H9 (cell line): ENCODE results near the gene EIF5A. TPM values are rescaled to one million over a fixed set of nuclear protein-coding genes. Genes with fewer than 3 reads are reported as not detected.

ENCODE experiments used
- DNase-seq: peaks from one replicate; pipeline ENCODE4 v3.0.0-alpha.2; 2017
- H2AFZ ChIP-seq: one replicate; pipeline ENCODE4 v1.6.1; 2013; ENCODE audit warnings: mild to moderate bottlenecking, low read length, control low read depth, moderate library complexity
- H2AK5ac ChIP-seq: 2 replicates; pipeline ENCODE4 v1.6.1; 2013; ENCODE audit warnings: low read length, control low read depth, mixed read lengths; ENCODE audit not compliant: insufficient read length
- H2BK120ac ChIP-seq: one replicate; pipeline ENCODE4 v1.6.1; 2013; ENCODE audit warnings: low read depth, mild to moderate bottlenecking, low read length, control low read depth, inconsistent platforms; ENCODE audit not compliant: poor library complexity, severe bottlenecking
- H2BK12ac ChIP-seq: 2 replicates; pipeline ENCODE4 v1.6.1; 2013; ENCODE audit warnings: low read length, control low read depth, mixed read lengths, low read depth; ENCODE audit not compliant: insufficient read length
- H2BK15ac ChIP-seq: 2 replicates; pipeline ENCODE4 v1.6.1; 2013; ENCODE audit warnings: low read depth, low read length, control low read depth
- H2BK20ac ChIP-seq: one replicate; pipeline ENCODE4 v1.6.1; 2013; ENCODE audit warnings: low read depth, mild to moderate bottlenecking, low read length, control low read depth, inconsistent platforms; ENCODE audit not compliant: poor library complexity, severe bottlenecking
- H2BK5ac ChIP-seq: 2 replicates; pipeline ENCODE4 v1.6.1; 2013; ENCODE audit warnings: low read length, control low read depth, mixed read lengths; ENCODE audit not compliant: insufficient read length
- H3K14ac ChIP-seq: 2 replicates; pipeline ENCODE4 v1.6.1; 2013; ENCODE audit warnings: low read length, control low read depth; ENCODE audit not compliant: insufficient read depth
- H3K18ac ChIP-seq: 2 replicates; pipeline ENCODE4 v1.6.1; 2013; ENCODE audit warnings: low read depth, mild to moderate bottlenecking, mixed read lengths, low read length, control low read depth; ENCODE audit not compliant: insufficient read length
- H3K23ac ChIP-seq: 2 replicates; pipeline ENCODE4 v1.6.1; 2013; ENCODE audit warnings: low read length, control low read depth, mixed read lengths, low read depth; ENCODE audit not compliant: insufficient read length
- H3K23me2 ChIP-seq: 2 replicates; pipeline ENCODE4 v1.6.1; 2013; ENCODE audit warnings: low read depth, mild to moderate bottlenecking, mixed read lengths, low read length, control low read depth; ENCODE audit not compliant: insufficient read length, poor library complexity, severe bottlenecking
- H3K27ac ChIP-seq: 2 replicates; pipeline ENCODE4 v1.5.1; 2013; ENCODE audit warnings: low read length, control low read depth, mixed read lengths, low read depth; ENCODE audit not compliant: insufficient read length
- H3K27me3 ChIP-seq: 2 replicates; pipeline ENCODE4 v1.6.1; 2013; ENCODE audit warnings: low read length, control low read depth, inconsistent platforms; ENCODE audit not compliant: insufficient read depth
- H3K4ac ChIP-seq: 2 replicates; pipeline ENCODE4 v1.6.1; 2013; ENCODE audit warnings: low read depth, mild to moderate bottlenecking, control low read depth, inconsistent platforms, low read length, moderate library complexity
- H3K4me1 ChIP-seq: 2 replicates; pipeline ENCODE4 v1.6.1; 2013; ENCODE audit warnings: low read length, control low read depth, inconsistent platforms; ENCODE audit not compliant: insufficient read depth
- H3K4me2 ChIP-seq: 2 replicates; pipeline ENCODE4 v1.6.1; 2013; ENCODE audit warnings: low read length, control low read depth, mixed read lengths; ENCODE audit not compliant: insufficient read length, insufficient read depth
- H3K56ac ChIP-seq: 2 replicates; pipeline ENCODE4 v1.6.1; 2013; ENCODE audit warnings: low read depth, mild to moderate bottlenecking, mixed read lengths, low read length, control low read depth; ENCODE audit not compliant: insufficient read length
- H3K79me1 ChIP-seq: 2 replicates; pipeline ENCODE4 v1.6.1; 2013; ENCODE audit warnings: low read depth, mild to moderate bottlenecking, moderate library complexity, low read length, control low read depth, inconsistent platforms; ENCODE audit not compliant: insufficient read depth, poor library complexity, severe bottlenecking
- H3K79me2 ChIP-seq: 2 replicates; pipeline ENCODE4 v1.6.1; 2013; ENCODE audit warnings: low read length, control low read depth, inconsistent platforms; ENCODE audit not compliant: insufficient read depth
- H3K9ac ChIP-seq: 2 replicates; pipeline ENCODE4 v1.6.1; 2013; ENCODE audit warnings: low read length, control low read depth, mixed read lengths; ENCODE audit not compliant: insufficient read length; ENCODE audit errors: extremely low read depth
- H3K9me3 ChIP-seq: one replicate; pipeline ENCODE4 v1.6.1; 2013; ENCODE audit warnings: low read depth, low read length, inconsistent platforms; ENCODE audit not compliant: control insufficient read depth
- H3T11ph ChIP-seq: one replicate; pipeline ENCODE4 v1.6.1; 2013; ENCODE audit warnings: mild to moderate bottlenecking, low read length, control low read depth, inconsistent platforms
- H4K20me1 ChIP-seq: one replicate; pipeline ENCODE4 v1.6.1; 2013; ENCODE audit not compliant: control insufficient read depth, insufficient read length, insufficient read depth
- H4K5ac ChIP-seq: 2 replicates; pipeline ENCODE4 v1.6.1; 2013; ENCODE audit warnings: low read depth, mild to moderate bottlenecking, mixed read lengths, low read length, control low read depth; ENCODE audit not compliant: insufficient read length
- H4K8ac ChIP-seq: replicated peaks from 2 replicates; pipeline ENCODE4 v1.6.1; 2013; ENCODE audit warnings: low read length, control low read depth, mixed read lengths, low read depth; ENCODE audit not compliant: insufficient read length
- H4K91ac ChIP-seq: 2 replicates; pipeline ENCODE4 v1.6.1; 2013; ENCODE audit warnings: low read depth, mild to moderate bottlenecking, moderate library complexity, mixed read lengths, low read length, control low read depth; ENCODE audit not compliant: insufficient read length
- H3K27ac Mint-ChIP-seq, 3 experiments: 2 replicates in 2 of 3; 3 replicates in 1 of 3; pipeline ENCODE4 v1.8.0; 2020 to 2021; ENCODE audit warnings: mixed read lengths in 3 of 3, mild to moderate bottlenecking in 1 of 3, moderate library complexity in 1 of 3
- H3K27me3 Mint-ChIP-seq: 2 replicates; pipeline ENCODE4 v1.8.0; 2021; ENCODE audit warnings: low read depth, mild to moderate bottlenecking, moderate library complexity, mixed read lengths
- H3K36me3 Mint-ChIP-seq, 3 experiments: 2 replicates in 2 of 3; 3 replicates in 1 of 3; pipeline ENCODE4 v1.8.0; 2020 to 2021; ENCODE audit warnings: low read depth in 3 of 3, mixed read lengths in 3 of 3; ENCODE audit not compliant: insufficient read depth in 1 of 3
- H3K4me1 Mint-ChIP-seq, 2 experiments: 2 replicates each; pipeline ENCODE4 v1.8.0; 2020; ENCODE audit warnings: mixed read lengths in 2 of 2
- H3K4me3 Mint-ChIP-seq, 2 experiments: 2 replicates in 1 of 2; 3 replicates in 1 of 2; pipeline ENCODE4 v1.8.0; 2020 to 2021; ENCODE audit warnings: mild to moderate bottlenecking in 2 of 2, mixed read lengths in 2 of 2, moderate library complexity in 1 of 2
- H3K9me3 Mint-ChIP-seq, 2 experiments: 2 replicates in 1 of 2; 3 replicates in 1 of 2; pipeline ENCODE4 v1.8.0; 2020; ENCODE audit warnings: mild to moderate bottlenecking in 2 of 2, mixed read lengths in 2 of 2, moderate library complexity in 1 of 2
- CTCF ChIP-seq: fragments of 200-600 bp; sonication (generic); conservative IDR thresholded peaks from 3 replicates; pipeline ENCODE4 v1.8.0; 2021; ENCODE audit warnings: antibody characterized with exemption, mild to moderate bottlenecking
- WGBS: extraction: QIAGEN DNeasy Blood & Tissue Kit; methylation state at CpG from one replicate; pipeline ENCODE4 v1.1.7; 2013; ENCODE audit warnings: missing lambda C conversion rate, low lambda C conversion rate, mixed read lengths; ENCODE audit not compliant: insufficient read length; ENCODE audit errors: extremely low coverage; 5-methylcytosine and 5-hydroxymethylcytosine counted together
- total RNA-seq: library from RNA; stranded (reverse); gene quantifications from 2 replicates; pipeline ENCODE4 v1.2.1, GENCODE V29; 2021

EIF5A gene
- total RNA-seq, 1 experiment from 2014 or later = 978 TPM

GRCh38 chr17:7361906-7362305, 54.5 kb downstream of the EIF5A start:
- no peaks in the 10 kb centered on the region for H4K20me1 ChIP-seq
- H2BK15ac ChIP-seq = no peak overlapping the region
- no peak overlapping the region for H3K18ac ChIP-seq
- Mint-ChIP-seq H3K9me3 (no peaks in the 10 kb centered on the region), H3K36me3 (no peaks in the 10 kb centered on the region), H3K4me3 (no peak overlapping the region), H3K4me1 (peaks cover 3 to 5% of the 10 kb centered on the region in 2 experiments; a peak in 3 of 4 replicates), H3K27me3 (peaks cover 6% of the 10 kb centered on the region; the same call in 1 of the 2 replicates), H3K27ac (no peak overlapping the region; a peak in 1 of 7 replicates)
- no peak overlapping the region for H2AFZ ChIP-seq
- no peak overlapping the region for H2BK120ac ChIP-seq
- no peak overlapping the region for H3K4ac ChIP-seq
- no peak overlapping the region for H3K9ac ChIP-seq
- H3K23me2 ChIP-seq = no peaks in the 10 kb centered on the region
- H2AK5ac ChIP-seq = no peak overlapping the region
- WGBS = no CpG with 5 or more reads among the region's 3 CpGs
- no peak overlapping the region for H3K4me2 ChIP-seq
- no peak overlapping the region for H2BK12ac ChIP-seq
- TF ChIP-seq CTCF = no peak
- H3K9me3 ChIP-seq = no peaks in the 10 kb centered on the region
- no peaks in the 10 kb centered on the region for H3K79me1 ChIP-seq
- H3K14ac ChIP-seq = no peak overlapping the region
- no peak overlapping the region for H2BK20ac ChIP-seq
- peaks cover 1% of the 10 kb centered on the region; the same call in 1 of the 2 replicates for H3K4me1 ChIP-seq
- DNase-seq = no peak
- H4K91ac ChIP-seq = no peak overlapping the region
- no peak overlapping the region for H4K5ac ChIP-seq
- no peak overlapping the region for H2BK5ac ChIP-seq
- no peaks in the 10 kb centered on the region for H3K27me3 ChIP-seq
- H3K56ac ChIP-seq = no peak overlapping the region
- H3K27ac ChIP-seq = no peak overlapping the region
- H3T11ph ChIP-seq = no peak overlapping the region
- H4K8ac ChIP-seq = no peak overlapping the region
- H3K79me2 ChIP-seq = no peaks in the 10 kb centered on the region
- H3K23ac ChIP-seq = no peak overlapping the region

Other genes starting within 250 kb of the EIF5A start
- gene CLEC10A, start 227.4 kb upstream of the EIF5A start, total RNA-seq = not detected in 2 replicates
- not detected in 2 replicates for gene ASGR2, start 192.8 kb upstream of the EIF5A start, total RNA-seq
- gene ASGR1, start 128.3 kb upstream of the EIF5A start, total RNA-seq = 5.2 and 5.9 TPM in 2 replicates
- gene DLG4, start 87.8 kb upstream of the EIF5A start, total RNA-seq = 38.2 and 38.3 TPM in 2 replicates
- 272 and 283 TPM in 2 replicates for gene ACADVL, start 87.7 kb upstream of the EIF5A start, total RNA-seq
- gene DVL2, start 73.1 kb upstream of the EIF5A start, total RNA-seq = 82.9 and 84.1 TPM in 2 replicates
- gene PHF23, start 68.2 kb upstream of the EIF5A start, total RNA-seq = 105 and 110 TPM in 2 replicates
- 261 and 266 TPM in 2 replicates for gene GABARAP, start 65.2 kb upstream of the EIF5A start, total RNA-seq
- 134 and 141 TPM in 2 replicates for gene CTDNEP1, start 55.9 kb upstream of the EIF5A start, total RNA-seq
- gene ELP5, start 55.4 kb upstream of the EIF5A start, total RNA-seq = 46.5 and 49.6 TPM in 2 replicates
- gene CLDN7, start 45.1 kb upstream of the EIF5A start, total RNA-seq = 174 and 177 TPM in 2 replicates
- gene SLC2A4, start 25.9 kb upstream of the EIF5A start, total RNA-seq = 4.4 and 4.7 TPM in 2 replicates
- gene YBX2, start 13.0 kb upstream of the EIF5A start, total RNA-seq = 24.0 and 26.0 TPM in 2 replicates
- 62.6 and 62.7 TPM in 2 replicates for gene GPS2, start 7.7 kb downstream of the EIF5A start, total RNA-seq
- 54.8 and 55.4 TPM in 2 replicates for gene NEURL4, start 21.7 kb downstream of the EIF5A start, total RNA-seq
- gene ACAP1, start 28.9 kb downstream of the EIF5A start, total RNA-seq = 15.5 and 18.2 TPM in 2 replicates
- gene KCTD11, start 44.5 kb downstream of the EIF5A start, total RNA-seq = 5.3 and 5.6 TPM in 2 replicates
- gene TMEM95, start 47.5 kb downstream of the EIF5A start, total RNA-seq = not detected in 2 replicates
- gene TNK1, start 73.5 kb downstream of the EIF5A start, total RNA-seq = 10.1 and 11.2 TPM in 2 replicates
- 31.5 and 32.1 TPM in 2 replicates for gene PLSCR3, start 86.9 kb downstream of the EIF5A start, total RNA-seq
- 151 and 153 TPM in 2 replicates for gene TMEM256, start 96.5 kb downstream of the EIF5A start, total RNA-seq
- 70.2 and 70.5 TPM in 2 replicates for gene NLGN2, start 100.2 kb downstream of the EIF5A start, total RNA-seq
- gene SPEM1, start 112.7 kb downstream of the EIF5A start, total RNA-seq = 0.33 and 0.46 TPM in 2 replicates
- gene SPEM2, start 118.0 kb downstream of the EIF5A start, total RNA-seq = not detected in 2 replicates
- gene SPEM3, start 121.2 kb downstream of the EIF5A start, total RNA-seq = not detected in 2 replicates
- gene TMEM102, start 127.8 kb downstream of the EIF5A start, total RNA-seq = 8.3 and 8.6 TPM in 2 replicates
- 14.1 and 15.2 TPM in 2 replicates for gene FGF11, start 131.9 kb downstream of the EIF5A start, total RNA-seq
- 12.7 and 13.2 TPM in 2 replicates for gene CHRNB1, start 137.4 kb downstream of the EIF5A start, total RNA-seq
- 14.4 and 14.9 TPM in 2 replicates for gene ZBTB4, start 172.0 kb downstream of the EIF5A start, total RNA-seq
- gene SLC35G6, start 173.8 kb downstream of the EIF5A start, total RNA-seq = not detected in 2 replicates
- gene POLR2A, start 176.7 kb downstream of the EIF5A start, total RNA-seq = 153 and 154 TPM in 2 replicates
- gene TNFSF12, start 241.4 kb downstream of the EIF5A start, total RNA-seq = 5.8 and 7.1 TPM in 2 replicates